Lower leg skin (tissue), 3 donors: ENCODE data around the gene NUAK1.

ENCODE experiments used
- POLR2A ChIP-seq, 2 donors: fragments of 450-650 bp; IDR thresholded peaks; one replicate each; pipeline ENCODE4 v1.6.1; 2016 to 2017; ENCODE audit warnings: antibody characterized with exemption in 2 of 2, mild to moderate bottlenecking in 1 of 2, moderate library complexity in 1 of 2
- TF ChIP-seq, protein P1 (sequence below), 3 donors: fragments of 450-650 bp; IDR thresholded peaks; one replicate each; pipeline ENCODE4 v1.5.1; 2016; ENCODE audit warnings: antibody characterized with exemption in 3 of 3, mild to moderate bottlenecking in 3 of 3, moderate library complexity in 2 of 3

DNA sequence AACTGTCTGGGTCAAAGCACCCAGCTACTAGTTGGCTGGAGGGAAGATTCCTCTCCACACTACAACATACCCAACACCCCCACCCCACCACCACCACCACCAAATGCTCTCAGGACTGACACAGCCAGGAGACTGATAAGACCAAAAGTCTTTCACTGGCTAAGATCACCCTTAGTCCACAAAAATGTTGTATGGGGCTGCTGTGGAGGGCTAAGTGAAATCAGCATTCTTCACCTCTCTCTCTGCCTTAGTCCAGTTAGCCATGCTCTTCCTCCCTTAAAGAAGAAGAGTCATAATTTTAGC, 106.2 kb downstream of the NUAK1 start:
- TF ChIP-seq, protein P1, sequence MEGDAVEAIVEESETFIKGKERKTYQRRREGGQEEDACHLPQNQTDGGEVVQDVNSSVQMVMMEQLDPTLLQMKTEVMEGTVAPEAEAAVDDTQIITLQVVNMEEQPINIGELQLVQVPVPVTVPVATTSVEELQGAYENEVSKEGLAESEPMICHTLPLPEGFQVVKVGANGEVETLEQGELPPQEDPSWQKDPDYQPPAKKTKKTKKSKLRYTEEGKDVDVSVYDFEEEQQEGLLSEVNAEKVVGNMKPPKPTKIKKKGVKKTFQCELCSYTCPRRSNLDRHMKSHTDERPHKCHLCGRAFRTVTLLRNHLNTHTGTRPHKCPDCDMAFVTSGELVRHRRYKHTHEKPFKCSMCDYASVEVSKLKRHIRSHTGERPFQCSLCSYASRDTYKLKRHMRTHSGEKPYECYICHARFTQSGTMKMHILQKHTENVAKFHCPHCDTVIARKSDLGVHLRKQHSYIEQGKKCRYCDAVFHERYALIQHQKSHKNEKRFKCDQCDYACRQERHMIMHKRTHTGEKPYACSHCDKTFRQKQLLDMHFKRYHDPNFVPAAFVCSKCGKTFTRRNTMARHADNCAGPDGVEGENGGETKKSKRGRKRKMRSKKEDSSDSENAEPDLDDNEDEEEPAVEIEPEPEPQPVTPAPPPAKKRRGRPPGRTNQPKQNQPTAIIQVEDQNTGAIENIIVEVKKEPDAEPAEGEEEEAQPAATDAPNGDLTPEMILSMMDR (IDR thresholded peaks at IDR 0.05) = no peak
- no peak for TF ChIP-seq POLR2A (IDR thresholded peaks at IDR 0.05)
